SU-DHL-6 (cell line): ENCODE results near the gene GSG1L2.

Experiments
- CTCF ChIP-seq: fragments of 200-600 bp; sonication (generic); IDR thresholded peaks from one replicate; pipeline ENCODE4 v1.5.1; 2017; ENCODE audit warnings: antibody characterized with exemption, mild to moderate bottlenecking, low read length, moderate library complexity; ENCODE audit not compliant: insufficient read depth, poor library complexity, severe bottlenecking
- EZH2phosphoT487 ChIP-seq: fragments of 200-600 bp; sonication (generic), shearing (Covaris generic); conservative IDR thresholded peaks from 2 replicates; pipeline ENCODE4 v1.6.1; 2018; ENCODE audit warnings: mild to moderate bottlenecking, antibody characterized with exemption, low read length, moderate library complexity, mixed read lengths

DNA sequence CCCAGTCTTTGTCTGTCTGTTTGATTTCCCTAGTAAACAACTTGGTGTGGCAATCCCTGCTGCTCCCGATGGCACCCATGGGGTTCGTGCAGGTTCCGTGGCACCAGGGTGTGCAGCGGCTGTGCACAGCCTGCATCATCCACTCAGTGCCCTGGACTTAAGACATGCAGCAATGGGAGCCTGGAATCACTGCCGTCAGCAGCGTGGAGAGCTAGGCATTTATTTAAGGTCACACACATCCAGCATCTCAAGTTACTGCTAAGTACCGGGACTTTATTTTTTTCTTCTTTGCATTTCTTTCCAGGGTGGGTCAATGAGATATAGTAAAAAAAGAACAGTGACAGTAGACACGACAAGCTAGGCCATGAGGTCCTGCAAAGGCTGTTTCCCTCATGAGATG, 33.3 kb downstream of the GSG1L2 start:
- no peak for TF ChIP-seq CTCF
- no peak for TF ChIP-seq EZH2phosphoT487
